ENCODE data around the gene WDR53. TPM values are rescaled to one million over a fixed set of nuclear protein-coding genes. Genes with fewer than 3 reads are reported as not detected.
A peak's percentile ranks its signal among the peaks of the same experiment; 100 is the strongest.
"Not testable (repeated sequence)": the region's sequence is repeated elsewhere in the genome, so short reads cannot be mapped to it uniquely, and the experiment has no call there.

The WDR53 gene
- total RNA-seq (10 to 100 TPM in 2 of 9 donors, 1 to 10 TPM in 7; 4.2 to 15.5 (median 8.4) TPM), polyA plus RNA-seq (1 to 10 TPM; 7.3 to 9.7 TPM)
- long read RNA-seq, donor 1, partial matches to known transcripts = 0 of 1 reads
- long read RNA-seq, donor 1, other reads (novel, unspliced or antisense) = 1 of 1 reads
- long read RNA-seq, donor 2, partial matches to known transcripts = 3 of 4 reads
- long read RNA-seq, donor 2, other reads (novel, unspliced or antisense) = 0 of 4 reads
- long read RNA-seq, donor 3, partial matches to known transcripts = 2 of 2 reads
- long read RNA-seq, donor 3, other reads (novel, unspliced or antisense) = 0 of 2 reads

- ATAC-seq = peak; percentile 99 to 100 (median 99)
- TF ChIP-seq, protein P1, sequence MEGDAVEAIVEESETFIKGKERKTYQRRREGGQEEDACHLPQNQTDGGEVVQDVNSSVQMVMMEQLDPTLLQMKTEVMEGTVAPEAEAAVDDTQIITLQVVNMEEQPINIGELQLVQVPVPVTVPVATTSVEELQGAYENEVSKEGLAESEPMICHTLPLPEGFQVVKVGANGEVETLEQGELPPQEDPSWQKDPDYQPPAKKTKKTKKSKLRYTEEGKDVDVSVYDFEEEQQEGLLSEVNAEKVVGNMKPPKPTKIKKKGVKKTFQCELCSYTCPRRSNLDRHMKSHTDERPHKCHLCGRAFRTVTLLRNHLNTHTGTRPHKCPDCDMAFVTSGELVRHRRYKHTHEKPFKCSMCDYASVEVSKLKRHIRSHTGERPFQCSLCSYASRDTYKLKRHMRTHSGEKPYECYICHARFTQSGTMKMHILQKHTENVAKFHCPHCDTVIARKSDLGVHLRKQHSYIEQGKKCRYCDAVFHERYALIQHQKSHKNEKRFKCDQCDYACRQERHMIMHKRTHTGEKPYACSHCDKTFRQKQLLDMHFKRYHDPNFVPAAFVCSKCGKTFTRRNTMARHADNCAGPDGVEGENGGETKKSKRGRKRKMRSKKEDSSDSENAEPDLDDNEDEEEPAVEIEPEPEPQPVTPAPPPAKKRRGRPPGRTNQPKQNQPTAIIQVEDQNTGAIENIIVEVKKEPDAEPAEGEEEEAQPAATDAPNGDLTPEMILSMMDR (IDR thresholded peaks at IDR 0.05) = peak in 2 of 12 donors; percentile 7 to 15
- TF ChIP-seq POLR2A (IDR thresholded peaks at IDR 0.05) = peak in 1 of 2 donors; percentile 76
Observed at GRCh38 chr3:196568246-196569002, at the start of gene WDR53, which contains the start of gene FBXO45. TSS of gene WDR53 (minus strand) at chr3:196568554. CDS start at chr3:196561475, 7,079 bp downstream. TSS of gene FBXO45 (plus strand) at chr3:196568660. CDS start at chr3:196568985, 325 bp downstream.

GRCh38 chr3:196617256-196617655 lies 48.9 kb upstream of the WDR53 start:
- H3K27ac ChIP-seq = peak overlapping the region in 1 of 12 donors; percentile 80
- no peaks in the 10 kb centered on the region for H3K36me3 ChIP-seq
- intact Hi-C loops (cut with DNase I) = no loop called here
- ATAC-seq (no peak), DNase-seq (no peak)
- TF ChIP-seq POLR2A (IDR thresholded peaks at IDR 0.05) = no peak
- TF ChIP-seq, protein P1 (IDR thresholded peaks at IDR 0.05) = no peak
- H3K9me3 ChIP-seq = no peaks in the 10 kb centered on the region
- H3K4me1 ChIP-seq = peaks cover 0 to 53% (median 8%) of the 10 kb centered on the region in 12 donors
- no peak overlapping the region for H3K4me3 ChIP-seq
- WGBS, 4 donors = 66 to 76% (median 69%) methylated on average over 5 of the region's 5 CpGs
- H3K27me3 ChIP-seq = no peaks in the 10 kb centered on the region

More at GRCh38 chr3:196568246-196569002, at the start of gene WDR53, which contains the start of gene FBXO45:
- intact Hi-C loops (cut with DNase I) = loop anchor here in 1 of 10 donors (1.0 to 10.0 kb wide), 3 partner anchors 64 to 296 kb away; partner anchors contain the start of gene SENP5
- peak within 1 kb of the TSS; percentile 52 to 98 (median 80) for H3K4me3 ChIP-seq
- no peaks in the 10 kb centered on the region for H3K27me3 ChIP-seq
- H3K36me3 ChIP-seq = peaks cover 0 to 29% (median 5%) of the 10 kb centered on the region in 9 donors
- H3K9me3 ChIP-seq = no peaks in the 10 kb centered on the region
- DNase-seq = peak; percentile 95 to 97 (median 96)
- peak within 1 kb of the TSS in 11 of 12 donors; percentile 68 to 93 (median 83) for H3K27ac ChIP-seq
- H3K4me1 ChIP-seq = peaks cover 0 to 45% (median 22%) of the 10 kb centered on the region in 12 donors
- whole genome bisulfite sequencing, 4 donors = 0 to 1% (median 0%) methylated on average over 27 to 87 of the region's 87 CpGs

DNA sequence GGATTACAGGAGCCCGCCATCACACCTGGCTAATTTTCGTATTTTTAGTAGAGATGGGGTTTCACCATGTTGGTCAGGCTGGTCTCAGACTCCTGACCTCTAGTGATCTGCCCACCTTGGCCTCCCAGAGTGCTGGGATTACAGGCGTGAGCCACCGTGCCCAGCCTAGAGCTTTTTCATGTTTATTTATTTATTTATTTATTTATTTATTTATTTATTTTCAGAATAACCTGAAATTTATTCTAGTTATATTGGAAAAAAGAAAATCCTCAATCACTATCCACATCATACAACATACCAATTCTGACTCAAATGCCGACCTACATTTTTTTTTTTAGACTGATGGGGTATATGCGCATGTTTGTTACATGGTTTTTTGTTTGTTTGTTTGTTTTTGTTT lies 46.9 kb upstream of the WDR53 start:
- H3K27ac ChIP-seq; H3K27me3 ChIP-seq; H3K36me3 ChIP-seq; intact Hi-C loops (cut with DNase I); ATAC-seq; H3K9me3 ChIP-seq; H3K4me3 ChIP-seq; DNase-seq: not testable (repeated sequence)
- 93 to 97% (median 96%) methylated on average over 6 of the region's 6 CpGs for WGBS, 4 donors
- peaks cover 0 to 52% (median 16%) of the 10 kb centered on the region in 12 donors for H3K4me1 ChIP-seq

GRCh38 chr3:196611761-196612483 lies 43.6 kb upstream of the WDR53 start:
- peak; percentile 17 to 81 (median 66) for ATAC-seq
- TF ChIP-seq, protein P1 (IDR thresholded peaks at IDR 0.05) = no peak
- no peak for TF ChIP-seq POLR2A (IDR thresholded peaks at IDR 0.05)
- H3K9me3 ChIP-seq = peaks cover 0 to 9% (median 0%) of the 10 kb centered on the region in 12 donors
- H3K27me3 ChIP-seq = no peaks in the 10 kb centered on the region
- intact Hi-C loops (cut with DNase I) = loop anchor here in 1 of 10 donors (2.0 to 5.0 kb wide), 2 partner anchors 21 to 60 kb away; no protein-coding TSS in a partner anchor
- peak overlapping the region; percentile 63 to 94 (median 79) for H3K27ac ChIP-seq
- WGBS, 4 donors = 48 to 60% (median 51%) methylated on average over 10 of the region's 10 CpGs
- peaks cover 0 to 36% (median 18%) of the 10 kb centered on the region in 12 donors for H3K4me1 ChIP-seq
- H3K36me3 ChIP-seq = no peaks in the 10 kb centered on the region
- H3K4me3 ChIP-seq = peak overlapping the region in 3 of 12 donors; percentile 11 to 30 (median 25)
- DNase-seq = peak in 1 of 5 donors; percentile 32
